A549 (cell line): ENCODE data around the gene PEDS1. TPM values are rescaled to one million over a fixed set of nuclear protein-coding genes. Genes with fewer than 3 reads are reported as not detected.

Experiments
- ATAC-seq, 2 experiments: fragments of 200-7000 bp in 1 of 2; fragments of >200 bp in 1 of 2; cut with Nextera tagmentation in 1 of 2; cut with Tn5 transposase in 1 of 2; 3 replicates each; pipeline versions ENCODE4 v1.8.0 to v1.9.1; 2018 to 2020; ENCODE audit warnings: mild to moderate bottlenecking in 1 of 2, moderate library complexity in 1 of 2
- CTCF ChIA-PET: fragments of 300-600 bp; sonication (Branson Sonifier 250); formaldehyde crosslinking; extraction: SDS; loops from one replicate; lab custom pipeline; 2021; ENCODE audit warnings: antibody characterized with exemption, inconsistent platforms; lab: Yijun Ruan, JAX
- POLR2A ChIA-PET: fragments of 350-600 bp; formaldehyde crosslinking; extraction: SDS; loops from one replicate; lab custom pipeline; 2021; ENCODE audit warnings: antibody characterized with exemption, inconsistent platforms; lab: Yijun Ruan, JAX
- DNase-seq, 2 experiments: peaks; one replicate each; pipeline versions ENCODE4 v3.0.0 to v3.0.0-alpha.2; 2011 to 2016; ENCODE audit warnings: low read depth in 1 of 2, low spot score in 1 of 2
- FAIRE-seq: peaks from 2 replicates; lab custom pipeline; 2011; peaks lifted over from hg19 to GRCh38; lab: Jason Lieb, UNC
- H3K27ac ChIP-seq, 2 experiments: fragments of >200 bp; sonication (Bioruptor Twin); formaldehyde crosslinking; 3 replicates each; pipeline ENCODE4 v1.5.1; 2016 to 2017
- H3K4me1 ChIP-seq: fragments of >200 bp; sonication (Bioruptor Twin); formaldehyde crosslinking; 3 replicates; pipeline ENCODE4 v1.6.1; 2016
- H3K4me2 ChIP-seq: fragments of >200 bp; sonication (Bioruptor Twin); formaldehyde crosslinking; 3 replicates; pipeline ENCODE4 v1.6.1; 2016
- H3K4me3 ChIP-seq: fragments of >200 bp; sonication (Bioruptor Twin); formaldehyde crosslinking; 3 replicates; pipeline ENCODE4 v1.5.1; 2016
- H3K9me3 ChIP-seq: fragments of >200 bp; sonication (Bioruptor Twin); formaldehyde crosslinking; 3 replicates; pipeline ENCODE4 v1.6.1; 2016
- BCL3 ChIP-seq: fragments of >200 bp; sonication (Bioruptor Twin); formaldehyde crosslinking; IDR thresholded peaks from 3 replicates; pipeline ENCODE4 v1.6.1; 2016
- CBX2 ChIP-seq: fragments of 200-600 bp; sonication (generic); IDR thresholded peaks from 2 replicates; pipeline ENCODE4 v1.6.1; 2016; ENCODE audit warnings: low read depth, mild to moderate bottlenecking, borderline replicate concordance
- CBX8 ChIP-seq: fragments of 200-600 bp; sonication (generic); IDR thresholded peaks from 2 replicates; pipeline ENCODE4 v1.6.1; 2016
- CHD2 ChIP-seq: fragments of 150-350 bp; IDR thresholded peaks from 2 replicates; pipeline ENCODE4 v1.6.1; 2014; ENCODE audit warnings: low read length; ENCODE audit not compliant: partially characterized antibody
- E2F6 ChIP-seq: IDR thresholded peaks from 2 replicates; pipeline ENCODE4 v1.6.1; 2012; ENCODE audit warnings: low read depth, borderline replicate concordance
- GATA3 ChIP-seq: IDR thresholded peaks from 2 replicates; pipeline ENCODE4 v1.6.1; 2012; ENCODE audit warnings: borderline replicate concordance
- HDAC2 ChIP-seq: fragments of 200-600 bp; sonication (generic); IDR thresholded peaks from 2 replicates; pipeline ENCODE4 v1.6.1; 2016
- HES2 ChIP-seq: fragments of >200 bp; sonication (Bioruptor Twin); formaldehyde crosslinking; IDR thresholded peaks from 2 replicates; pipeline ENCODE4 v1.6.1; 2016
- HMGXB4 ChIP-seq: fragments of 250-450 bp; sonication (Bioruptor Pico); IDR thresholded peaks from 2 replicates; pipeline ENCODE4 v1.5.0; 2021; ENCODE audit warnings: mild to moderate bottlenecking, moderate library complexity, borderline replicate concordance
- HOXA7 ChIP-seq: fragments of 250-450 bp; sonication (Bioruptor Pico); IDR thresholded peaks from 2 replicates; pipeline ENCODE4 v1.5.0; 2020; ENCODE audit warnings: mild to moderate bottlenecking, moderate library complexity
- HOXB13 ChIP-seq: fragments of 250-450 bp; sonication (Bioruptor Pico); IDR thresholded peaks from 2 replicates; pipeline ENCODE4 v1.5.0; 2020; ENCODE audit warnings: low read depth, mild to moderate bottlenecking, moderate library complexity
- HOXB5 ChIP-seq: fragments of 250-450 bp; sonication (Bioruptor Pico); IDR thresholded peaks from 2 replicates; pipeline ENCODE4 v1.5.0; 2020; ENCODE audit warnings: mild to moderate bottlenecking, moderate library complexity
- JUN ChIP-seq, 2 experiments: fragments of >200 bp; sonication (Bioruptor Twin); formaldehyde crosslinking; IDR thresholded peaks; 2 replicates in 1 of 2; 3 replicates in 1 of 2; pipeline ENCODE4 v1.6.1; 2016 to 2017
- JUNB ChIP-seq: fragments of >200 bp; sonication (Bioruptor Twin); formaldehyde crosslinking; IDR thresholded peaks from 2 replicates; pipeline ENCODE4 v1.6.1; 2016
- MAX ChIP-seq: IDR thresholded peaks from 2 replicates; pipeline ENCODE4 v1.6.1; 2012
- MAZ ChIP-seq: fragments of 150-350 bp; IDR thresholded peaks from 2 replicates; pipeline ENCODE4 v1.6.1; 2014; ENCODE audit warnings: antibody characterized with exemption, low read depth, low read length, borderline replicate concordance
- POLR2A ChIP-seq: IDR thresholded peaks from 2 replicates; pipeline ENCODE4 v1.6.1; 2012; ENCODE audit warnings: mild to moderate bottlenecking, low read length
- POLR2AphosphoS2 ChIP-seq: conservative IDR thresholded peaks from 2 replicates; pipeline ENCODE4 v1.6.1; 2012; ENCODE audit warnings: low read length, improper control_type of control experiment, inconsistent platforms
- RAD21 ChIP-seq, 2 experiments: fragments of >200 bp in 1 of 2; sonication (Bioruptor Twin) in 1 of 2; formaldehyde crosslinking in 1 of 2; IDR thresholded peaks in 1 of 2; conservative IDR thresholded peaks in 1 of 2; 2 replicates in 1 of 2; 3 replicates in 1 of 2; pipeline ENCODE4 v1.6.1; 2012 to 2018; ENCODE audit warnings: inconsistent platforms in 1 of 2
- SMC3 ChIP-seq: fragments of >200 bp; sonication (Bioruptor Twin); formaldehyde crosslinking; IDR thresholded peaks from 3 replicates; pipeline ENCODE4 v1.6.1; 2018; ENCODE audit warnings: inconsistent platforms
- TFCP2L1 ChIP-seq: fragments of 250-450 bp; sonication (Bioruptor Pico); IDR thresholded peaks from 2 replicates; pipeline ENCODE4 v1.5.0; 2021; ENCODE audit warnings: mild to moderate bottlenecking
- TP53 ChIP-seq: fragments of 250-450 bp; sonication (Bioruptor Pico); IDR thresholded peaks from 2 replicates; pipeline ENCODE4 v1.5.0; 2021; ENCODE audit warnings: mild to moderate bottlenecking, moderate library complexity
- ZSCAN20 ChIP-seq: fragments of 250-450 bp; sonication (Bioruptor Pico); IDR thresholded peaks from 2 replicates; pipeline ENCODE4 v1.8.0; 2022; ENCODE audit warnings: mild to moderate bottlenecking, moderate library complexity
- WGBS: methylation state at CpG from one replicate; pipeline ENCODE4 v1.1.6; 2017; ENCODE audit errors: missing lambda C conversion rate; 5-methylcytosine and 5-hydroxymethylcytosine counted together
- polyA plus RNA-seq, 4 experiments: library from polyadenylated mRNA; depleted of rRNA in 3 of 4; stranded (reverse); fragments of >200 nt; fragmentation: RNase III in 1 of 4; extraction: RNeasy Plus Mini Kit Qiagen cat#74134 plus additional on column Dnase treatment in 1 of 4; gene quantifications; 2 replicates in 3 of 4; 3 replicates in 1 of 4; pipeline ENCODE4 v1.2.3, GENCODE V29; 2011 to 2017
- TF ChIP-seq, protein P1 (sequence below): fragments of 450-650 bp; IDR thresholded peaks from 2 replicates; pipeline ENCODE4 v1.6.1; 2014; ENCODE audit warnings: antibody characterized with exemption

PEDS1 gene
- polyA plus RNA-seq, 2 of the 4 experiments (the other 2 are of a cell fraction), result 24.5 to 25.8 TPM

- POLR2A ChIA-PET, result no interaction called here
- Histone ChIP-seq H3K4me3 (no peak overlapping the region), H3K4me1 (peaks cover 28% of the 10 kb centered on the region), H3K4me2 (peak overlapping the region; percentile 92), H3K9me3 (peaks cover 13% of the 10 kb centered on the region), H3K27ac (peak overlapping the region; percentile 97 to 98)
- 78% methylated on average over 13 of the region's 13 CpGs for WGBS
- TF ChIP-seq HOXB5 (no peak), TP53 (CRISPR knock-in tag) (no peak), JUN (IDR thresholded peaks at IDR 0.05) (no peak; a peak in 2 of 5 replicates), TFCP2L1 (no peak), CBX8 (no peak), HDAC2 (no peak), BCL3 (no peak), MAX (no peak), HMGXB4 (CRISPR knock-in tag) (no peak), ZSCAN20 (CRISPR knock-in tag) (no peak), E2F6 (no peak), POLR2A (no peak), JUNB (no peak), MAZ (no peak), CHD2 (no peak), CBX2 (no peak), HOXA7 (CRISPR knock-in tag) (no peak; the same call in 1 of the 2 replicates), GATA3 (no peak), HOXB13 (CRISPR knock-in tag) (no peak)
- TF ChIP-seq, protein P1, sequence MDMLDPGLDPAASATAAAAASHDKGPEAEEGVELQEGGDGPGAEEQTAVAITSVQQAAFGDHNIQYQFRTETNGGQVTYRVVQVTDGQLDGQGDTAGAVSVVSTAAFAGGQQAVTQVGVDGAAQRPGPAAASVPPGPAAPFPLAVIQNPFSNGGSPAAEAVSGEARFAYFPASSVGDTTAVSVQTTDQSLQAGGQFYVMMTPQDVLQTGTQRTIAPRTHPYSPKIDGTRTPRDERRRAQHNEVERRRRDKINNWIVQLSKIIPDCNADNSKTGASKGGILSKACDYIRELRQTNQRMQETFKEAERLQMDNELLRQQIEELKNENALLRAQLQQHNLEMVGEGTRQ, result no peak
- FAIRE-seq (no peak), DNase-seq (no peak), ATAC-seq (peak in 1 of 2 experiments; percentile 3; a peak in 2 of 6 replicates)
- CTCF ChIA-PET, result interaction anchor here (1.0 to 4.6 kb wide), 3 partner anchors 32 to 268 kb away, joined by 3 to 26 read pairs (median 3); no protein-coding TSS in a partner anchor
These were observed 42.1 kb upstream of the PEDS1 start for GRCh38 chr20:50195524-50196120.

- TF ChIP-seq POLR2AphosphoS2 (no peak; the same call in 1 of the 2 replicates), JUN (IDR thresholded peaks at IDR 0.05) (peak; percentile 52 to 59; a peak in 4 of 5 replicates), BCL3 (0 out of 3 replicates have a peak, but pooled peaks have one; percentile 29), MAX (0 out of 2 replicates have a peak, but pooled peaks have one; percentile 26), HES2 (no peak), RAD21 (conservative IDR thresholded peaks at IDR 0.05 in 1 of 2, IDR thresholded peaks at IDR 0.05 in 1 of 2) (0 out of 5 replicates have a peak, but pooled peaks of 1 of the 2 experiments have one; percentile 20), SMC3 (peak; percentile 26; the same call in 2 of the 3 replicates)
- FAIRE-seq (no peak), ATAC-seq (peak in 1 of 2 experiments; percentile 9; a peak in 3 of 6 replicates), DNase-seq (peak in 1 of 2 experiments; percentile 47)
- Histone ChIP-seq H3K4me3 (peak overlapping the region; percentile 98; the same call in 2 of the 3 replicates), H3K4me2 (peak overlapping the region; percentile 92), H3K27ac (peak overlapping the region; percentile 97 to 98), H3K9me3 (peaks cover 13% of the 10 kb centered on the region), H3K4me1 (peaks cover 30% of the 10 kb centered on the region)
- POLR2A ChIA-PET, result no interaction called here
- CTCF ChIA-PET, result interaction anchor here (1.0 to 4.6 kb wide), 5 partner anchors 32 to 269 kb away, joined by 3 to 26 read pairs (median 4); no protein-coding TSS in a partner anchor
- 52% methylated on average over 7 of the region's 8 CpGs for WGBS
These were observed 41.5 kb upstream of the PEDS1 start for GRCh38 chr20:50194831-50195523.
